ENCODE results near the gene PTPRD. TPM values are rescaled to one million over a fixed set of nuclear protein-coding genes. Genes with fewer than 3 reads are reported as not detected.

Gene PTPRD
- total and polyA plus RNA-seq, 2 experiments from 2014 or later: 11.5 to 58.0 TPM

DNA sequence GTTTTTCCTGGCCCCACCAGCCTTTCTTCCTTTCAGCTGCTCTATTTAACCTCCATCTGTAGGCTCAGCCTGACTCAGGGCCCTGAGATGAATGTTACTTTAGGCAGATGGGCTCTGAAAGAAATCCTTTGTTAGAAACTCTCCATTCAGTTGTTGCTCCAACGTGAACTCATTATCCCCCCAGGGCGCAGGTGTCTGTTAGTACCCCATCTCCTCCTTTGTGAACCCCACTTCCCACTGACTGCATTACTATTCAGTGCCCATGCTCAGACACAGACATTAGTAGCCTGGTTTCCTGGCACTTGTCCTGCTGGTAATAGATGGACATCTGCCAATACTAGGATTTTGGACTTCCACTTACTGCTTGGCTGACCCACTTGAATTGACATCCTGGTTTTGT is 1271.6 kb downstream of the PTPRD start (continued):
- TF ChIP-seq ZNF462 (CRISPR knock-in tag; IDR thresholded peaks at IDR 0.05): no peak
- TF ChIP-seq ZNF331 (CRISPR knock-in tag; IDR thresholded peaks at IDR 0.05; ENCODE audit: low read depth): no peak
- TF ChIP-seq STAT1 (IDR thresholded peaks at IDR 0.05; ENCODE audit: unreplicated experiment): no peak
- no peak for TF ChIP-seq NANOG (IDR thresholded peaks at IDR 0.05; ENCODE audit: borderline replicate concordance)

- Histone ChIP-seq H3K4me1 (ENCODE audit: insufficient read depth) (peaks cover 14% of the 10 kb centered on the region; the same call in 1 of the 2 replicates), H3F3A (replicated peaks; ENCODE audit: low read depth) (no peaks in the 10 kb centered on the region), H3K36me3 (ENCODE audit: insufficient read depth) (no peaks in the 10 kb centered on the region), H3K79me2 (replicated peaks; ENCODE audit: insufficient read depth) (no peaks in the 10 kb centered on the region), H3K27me3 (ENCODE audit: insufficient read depth) (no peaks in the 10 kb centered on the region), H3K4me2 (no peak overlapping the region), H3K9me2 (ENCODE audit: insufficient read depth) (no peaks in the 10 kb centered on the region), H2AFZ (no peak overlapping the region), H3K27ac (ENCODE audit: low read depth) (no peak overlapping the region), H4K20me1 (replicated peaks; ENCODE audit: insufficient read depth) (no peaks in the 10 kb centered on the region), H3K4me3 (no peak overlapping the region)
- Mint-ChIP-seq H3K27me3 (ENCODE audit: insufficient read depth, low read depth, poor library complexity) (no peaks in the 10 kb centered on the region), H3K9me3 (no peaks in the 10 kb centered on the region), H3K4me3 (no peak overlapping the region), H3K36me3 (ENCODE audit: low read depth) (no peaks in the 10 kb centered on the region), H3K27ac (no peak overlapping the region), H3K4me1 (peaks cover 10% of the 10 kb centered on the region; the same call in 2 of the 3 replicates)
- DNase-seq (ENCODE audit: low spot score): peak; percentile 59
- peak; percentile 46; the same call in 2 of the 3 replicates for ATAC-seq
- no peak for TF ChIP-seq EZH2 (IDR thresholded peaks at IDR 0.05; ENCODE audit: low read depth, unreplicated experiment)
- TF ChIP-seq, protein P1, sequence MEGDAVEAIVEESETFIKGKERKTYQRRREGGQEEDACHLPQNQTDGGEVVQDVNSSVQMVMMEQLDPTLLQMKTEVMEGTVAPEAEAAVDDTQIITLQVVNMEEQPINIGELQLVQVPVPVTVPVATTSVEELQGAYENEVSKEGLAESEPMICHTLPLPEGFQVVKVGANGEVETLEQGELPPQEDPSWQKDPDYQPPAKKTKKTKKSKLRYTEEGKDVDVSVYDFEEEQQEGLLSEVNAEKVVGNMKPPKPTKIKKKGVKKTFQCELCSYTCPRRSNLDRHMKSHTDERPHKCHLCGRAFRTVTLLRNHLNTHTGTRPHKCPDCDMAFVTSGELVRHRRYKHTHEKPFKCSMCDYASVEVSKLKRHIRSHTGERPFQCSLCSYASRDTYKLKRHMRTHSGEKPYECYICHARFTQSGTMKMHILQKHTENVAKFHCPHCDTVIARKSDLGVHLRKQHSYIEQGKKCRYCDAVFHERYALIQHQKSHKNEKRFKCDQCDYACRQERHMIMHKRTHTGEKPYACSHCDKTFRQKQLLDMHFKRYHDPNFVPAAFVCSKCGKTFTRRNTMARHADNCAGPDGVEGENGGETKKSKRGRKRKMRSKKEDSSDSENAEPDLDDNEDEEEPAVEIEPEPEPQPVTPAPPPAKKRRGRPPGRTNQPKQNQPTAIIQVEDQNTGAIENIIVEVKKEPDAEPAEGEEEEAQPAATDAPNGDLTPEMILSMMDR (conservative IDR thresholded peaks at IDR 0.05; ENCODE audit: low read depth in 2 of 2): peak; percentile 64 to 65
Observed at GRCh38 chr9:9337129-9337528, 1275.7 kb downstream of the PTPRD start.
